ENCODE results near the gene RPS16. TPM values are rescaled to one million over a fixed set of nuclear protein-coding genes. Genes with fewer than 3 reads are reported as not detected.

The RPS16 gene
- total and polyA plus RNA-seq, 2 of the 8 experiments (the other 6 are each of a cell fraction or from before 2014, with no cell fraction given): 2,433 to 7,810 TPM

GRCh38 chr19:39422020-39422419 lies 13.7 kb downstream of the RPS16 start (continued):
- no peak for TF ChIP-seq RXRA (IDR thresholded peaks at IDR 0.05; ENCODE audit: insufficient read depth, low read depth, low read length)
- no peak for TF ChIP-seq RBBP5 (IDR thresholded peaks at IDR 0.05; ENCODE audit: borderline replicate concordance, low read depth, low read length)
- TF ChIP-seq CREB1 (IDR thresholded peaks at IDR 0.05): no peak
- no peak for TF ChIP-seq NANOG (IDR thresholded peaks at IDR 0.05; ENCODE audit: insufficient read depth, low read depth, low read length, poor library complexity, severe bottlenecking)

Measured in H1 (cell line).